ENCODE results near the gene ZNF385A.

Gene ZNF385A

GRCh38 chr12:54349036-54349435 lies 35.5 kb downstream of the ZNF385A start:
- ChIA-PET POLR2A (interaction anchor here (1.0 kb wide), 1 partner anchor 69 kb away, joined by 3 read pairs; the partner anchor contains the start of gene HNRNPA1), CTCF (interaction anchor here (1.1 kb wide), 1 partner anchor 51 kb away, joined by 3 read pairs; no protein-coding TSS in a partner anchor)
- TF ChIP-seq ZNF792 (tag by site-specific recombination; IDR thresholded peaks at IDR 0.05) (no peak), ZNF18 (tag by site-specific recombination; IDR thresholded peaks at IDR 0.05) (no peak), KLF17 (tag by site-specific recombination; IDR thresholded peaks at IDR 0.05) (no peak), ZSCAN18 (tag by site-specific recombination; IDR thresholded peaks at IDR 0.05) (no peak), ZNF211 (tag by site-specific recombination; IDR thresholded peaks at IDR 0.05; ENCODE audit: low read depth) (no peak), ZBTB10 (tag by site-specific recombination; IDR thresholded peaks at IDR 0.05) (no peak), MZF1 (tag by site-specific recombination; IDR thresholded peaks at IDR 0.05; ENCODE audit: borderline replicate concordance) (no peak), ZIC2 (tag by site-specific recombination; IDR thresholded peaks at IDR 0.05) (no peak), ZNF585B (tag by site-specific recombination; IDR thresholded peaks at IDR 0.05) (no peak), ZFP37 (tag by site-specific recombination; IDR thresholded peaks at IDR 0.05) (no peak), ZNF133 (tag by site-specific recombination; IDR thresholded peaks at IDR 0.05) (no peak), ZNF549 (tag by site-specific recombination; IDR thresholded peaks at IDR 0.05) (no peak), ZBTB44 (tag by site-specific recombination; IDR thresholded peaks at IDR 0.05) (no peak), ZNF514 (tag by site-specific recombination; IDR thresholded peaks at IDR 0.05) (no peak), AEBP2 (tag by site-specific recombination; IDR thresholded peaks at IDR 0.05; ENCODE audit: borderline replicate concordance) (no peak), ZNF19 (tag by site-specific recombination; IDR thresholded peaks at IDR 0.05; ENCODE audit: low read depth) (no peak), ZNF239 (tag by site-specific recombination; IDR thresholded peaks at IDR 0.05) (no peak), ZNF148 (tag by site-specific recombination; IDR thresholded peaks at IDR 0.05; ENCODE audit: borderline replicate concordance) (no peak)
- peaks cover 18% of the 10 kb centered on the region for H3K4me1 ChIP-seq (ENCODE audit: control insufficient read depth, insufficient read depth, low read length)
- H3K4me3 ChIP-seq (ENCODE audit: low read depth, low read length): no peak overlapping the region
- H3K9me3 ChIP-seq (ENCODE audit: control insufficient read depth, insufficient read depth, low read depth, low read length): no peaks in the 10 kb centered on the region
- peaks cover 32 to 66% of the 10 kb centered on the region in 2 experiments for H3K36me3 ChIP-seq (ENCODE audit: control insufficient read depth in 2 of 2, insufficient read depth in 1 of 2, low read length in 2 of 2)
- no peak overlapping the region for H3K27ac ChIP-seq (ENCODE audit: extremely low read depth, low read depth, low read length)
